Brain pericyte (primary cell): ENCODE measurements around the gene DEUP1.

Experiments
- DNase-seq: peaks from one replicate; pipeline ENCODE4 v3.0.0-alpha.2; 2012; ENCODE audit warnings: low read depth, low spot score

The DEUP1 gene

DNA sequence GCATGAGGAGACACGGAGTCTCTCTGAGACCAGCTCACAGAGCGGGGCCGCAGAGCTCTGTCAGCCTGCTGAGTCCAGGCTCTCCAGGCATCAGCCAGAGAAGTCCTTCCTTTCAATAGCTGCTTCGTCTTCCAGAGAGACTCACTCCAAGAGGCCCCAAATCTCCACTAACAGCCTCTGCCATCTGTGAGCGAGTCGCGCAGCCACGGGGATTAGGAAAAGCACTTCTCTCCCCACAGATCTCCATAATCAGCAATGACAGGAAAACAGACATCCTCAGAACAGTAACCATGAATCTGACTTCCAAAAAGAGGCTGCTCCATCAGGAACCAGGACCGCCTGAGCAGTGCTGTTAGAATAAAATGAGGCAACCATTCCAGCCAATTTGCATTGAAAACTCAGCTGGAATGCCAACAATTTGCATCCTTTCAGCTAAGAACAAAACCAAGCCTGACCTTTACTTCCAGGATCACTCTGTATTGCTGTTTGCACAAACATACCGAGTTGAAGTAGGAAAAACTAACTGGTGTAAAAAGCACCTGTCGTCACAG lies 147.2 kb downstream of the DEUP1 start:
- DNase-seq = no peak

DNA sequence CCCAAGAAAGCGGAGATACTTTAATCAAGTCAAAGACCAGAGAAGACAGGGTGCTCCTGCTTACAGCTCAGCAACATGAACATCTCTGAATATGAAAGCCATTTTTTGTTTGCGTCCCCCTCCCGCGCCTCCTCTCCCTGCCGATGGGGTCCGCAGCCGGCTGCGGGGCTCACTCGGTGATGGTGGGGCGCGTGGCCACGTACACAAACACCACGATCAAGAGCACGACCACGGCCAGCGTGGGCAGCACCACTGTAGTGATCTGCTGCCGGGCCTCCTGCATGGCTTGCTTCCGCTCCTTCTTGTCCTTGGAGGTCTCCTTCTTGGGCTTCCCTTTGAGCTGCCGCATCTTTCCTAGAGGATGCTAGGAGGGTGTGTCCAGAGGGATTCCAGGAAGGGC lies 148.3 kb downstream of the DEUP1 start:
- no peak for DNase-seq

DNA sequence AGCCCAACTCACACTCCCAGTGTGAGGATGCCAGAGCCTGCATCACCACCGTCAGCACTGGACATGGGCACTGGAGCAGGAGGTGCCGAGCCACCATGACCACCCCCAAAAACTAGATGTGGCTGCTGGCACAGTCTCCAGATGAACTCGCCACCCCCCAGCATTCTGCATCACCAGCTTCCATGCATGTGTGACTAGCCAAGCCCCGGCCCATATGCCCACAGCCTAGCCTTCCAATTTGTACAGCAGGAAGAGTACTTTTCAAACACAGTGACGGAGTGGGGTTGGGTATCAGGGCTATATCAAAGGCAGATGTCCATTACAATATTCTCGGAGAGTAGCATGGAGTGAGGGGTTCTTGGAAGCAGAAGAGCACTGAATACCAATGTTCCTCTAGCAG lies 149.7 kb downstream of the DEUP1 start:
- DNase-seq = no peak

GRCh38 chr11:93480756-93481155 lies 150.2 kb downstream of the DEUP1 start:
- DNase-seq = no peak

- no peak for DNase-seq
Measured at GRCh38 chr11:93481279-93481678, 150.7 kb downstream of the DEUP1 start.

GRCh38 chr11:93481696-93482095 lies 151.2 kb downstream of the DEUP1 start:
- DNase-seq = no peak

DNA sequence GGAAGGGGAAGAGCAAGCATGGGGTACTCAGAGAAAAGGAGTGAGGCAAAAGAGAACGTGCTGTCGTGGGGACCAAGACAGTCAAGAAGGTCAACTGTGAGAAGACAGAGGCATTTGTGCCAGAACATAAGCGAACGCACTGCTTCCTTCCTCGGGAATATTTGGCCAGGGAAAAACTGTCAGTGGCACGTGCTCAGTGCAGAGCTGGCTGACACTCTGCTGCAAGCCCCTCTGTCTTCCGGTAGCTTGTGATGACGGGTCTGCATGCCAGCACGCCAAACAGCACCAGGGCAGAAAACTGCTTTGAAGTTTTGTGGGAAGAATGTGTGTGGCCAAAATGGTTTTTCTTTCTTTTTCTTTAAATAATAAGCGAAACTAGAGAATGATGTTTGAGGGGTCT lies 152.0 kb downstream of the DEUP1 start:
- no peak for DNase-seq

DNA sequence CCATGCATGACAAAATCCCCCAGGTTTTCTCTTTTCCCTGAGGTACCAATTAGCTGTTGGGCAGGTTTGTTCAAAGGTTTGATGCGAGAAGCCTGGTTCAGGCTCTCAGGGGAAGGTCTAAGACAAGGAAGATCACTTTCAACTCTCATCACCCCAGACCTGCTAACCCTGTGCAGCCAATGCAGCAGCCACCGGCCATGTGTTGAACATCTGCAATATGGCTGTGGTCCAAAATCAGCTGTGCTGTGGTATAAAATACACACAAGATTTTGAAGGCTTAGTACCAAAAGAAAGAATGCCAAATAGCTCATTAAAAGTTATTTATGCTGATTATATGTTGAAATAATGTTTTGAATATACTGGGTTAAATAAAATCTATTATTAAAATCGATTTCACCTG lies 154.2 kb downstream of the DEUP1 start:
- peak; percentile 18 for DNase-seq

- no peak for DNase-seq
Measured at GRCh38 chr11:93485983-93486382, 155.4 kb downstream of the DEUP1 start.

GRCh38 chr11:93487032-93487483 lies 156.5 kb downstream of the DEUP1 start:
- DNase-seq = no peak
